Upper lobe of left lung (tissue), 6 donors: ENCODE measurements around the gene CCDC178. TPM values are rescaled to one million over a fixed set of nuclear protein-coding genes. Genes with fewer than 3 reads are reported as not detected.

ENCODE experiments used
- ATAC-seq, 2 donors: fragments of 200-7000 bp; cut with Tn5 transposase; one replicate each; pipeline ENCODE4 v1.9.1; 2022; ENCODE audit warnings: mild to moderate bottlenecking in 2 of 2, moderate library complexity in 2 of 2; ENCODE audit not compliant: low FRiP score in 2 of 2
- DNase-seq, 2 donors: peaks; one replicate each; pipeline ENCODE4 v3.0.0-alpha.2; 2019 to 2020
- H3K27ac ChIP-seq, 4 donors: fragments of 200-600 bp; sonication (generic); one replicate each; pipeline ENCODE4 v1.5.1; 2016 to 2019
- H3K27me3 ChIP-seq, 4 donors: fragments of 200-600 bp; sonication (generic); one replicate each; pipeline ENCODE4 v1.5.1; 2017 to 2019
- H3K36me3 ChIP-seq, 4 donors: fragments of 200-600 bp; sonication (generic); one replicate each; pipeline ENCODE4 v1.5.1; 2016 to 2019
- H3K4me1 ChIP-seq, 4 donors: fragments of 200-600 bp; sonication (generic); one replicate each; pipeline ENCODE4 v1.5.1; 2018 to 2019
- H3K4me3 ChIP-seq, 4 donors: fragments of 200-600 bp; sonication (generic); one replicate each; pipeline ENCODE4 v1.5.1; 2017 to 2019; ENCODE audit warnings: mild to moderate bottlenecking in 2 of 4, moderate library complexity in 1 of 4
- H3K9me3 ChIP-seq, 4 donors: fragments of 200-600 bp; sonication (generic); one replicate each; pipeline ENCODE4 v1.5.1; 2018 to 2019
- EP300 ChIP-seq, 4 donors: sonication (generic); formaldehyde crosslinking; IDR thresholded peaks; one replicate each; pipeline ENCODE4 v1.5.1; 2017; ENCODE audit warnings: antibody characterized with exemption in 4 of 4, control low read depth in 2 of 4
- POLR2A ChIP-seq, 4 donors: fragments of 450-650 bp; IDR thresholded peaks; one replicate each; pipeline ENCODE4 v1.5.1; 2016 to 2017; ENCODE audit warnings: antibody characterized with exemption in 4 of 4, mild to moderate bottlenecking in 2 of 4
- POLR2AphosphoS5 ChIP-seq, 2 donors: sonication (generic); formaldehyde crosslinking; IDR thresholded peaks; one replicate each; pipeline ENCODE4 v1.5.1; 2017; ENCODE audit warnings: antibody characterized with exemption in 2 of 2
- WGBS, 2 donors: methylation state at CpG; one replicate each; pipeline ENCODE4 v1.1.5; 2017 to 2018; 5-methylcytosine and 5-hydroxymethylcytosine counted together
- total RNA-seq, 6 donors: library from RNA; depleted of rRNA in 4 of 6; stranded (reverse); fragments of >200 nt in 4 of 6; gene quantifications; one replicate each; pipeline versions ENCODE4 v1.1.0 to v1.2.1, GENCODE V29; 2016 to 2021
- TF ChIP-seq, protein P1 (sequence below), 6 experiments: fragments of 450-650 bp in 4 of 6; fragments of 200-600 bp in 2 of 6; sonication (generic) in 2 of 6; IDR thresholded peaks; one replicate each; pipeline ENCODE4 v1.5.1; 2016 to 2019; ENCODE audit warnings: antibody characterized with exemption in 6 of 6
- donor health status: DM: no; HTN: no; CAD: no; lungs with moderate emphysema.
- donor health status: DM: no; HTN: yes; CAD: no; lungs with severe emphysema.

The CCDC178 gene
- total RNA-seq, 6 donors from 2014 or later, result 0.89 to 1.4 TPM; not detected in 4

DNA sequence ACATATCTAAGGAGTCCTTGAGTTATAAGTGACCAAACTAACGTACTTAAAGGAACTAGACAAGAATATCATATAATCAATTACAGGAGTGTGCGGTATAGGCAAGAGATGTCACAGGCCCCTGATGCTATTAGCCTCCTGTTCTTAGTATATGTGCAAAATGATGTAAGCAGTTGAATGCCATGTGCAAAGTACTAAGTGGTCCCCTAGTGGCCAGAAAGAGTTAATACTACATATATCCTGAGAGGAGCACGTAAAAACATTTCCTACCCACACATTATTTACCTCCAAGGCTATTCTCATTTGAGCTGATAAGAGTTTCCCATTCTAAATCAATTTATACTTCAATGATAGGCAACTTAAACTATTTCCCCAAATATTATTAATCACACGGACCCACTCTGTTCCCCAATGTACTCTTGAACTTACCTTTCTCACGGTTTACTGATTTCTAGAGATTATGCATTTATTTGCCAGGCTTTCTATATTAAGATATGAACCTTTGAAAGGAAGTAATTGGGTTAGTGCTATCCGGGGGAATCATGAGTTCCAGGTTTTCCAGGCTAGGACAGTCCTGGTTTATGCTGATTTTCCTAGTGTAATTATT, 509.7 kb downstream of the CCDC178 start:
- no peak for ATAC-seq
- WGBS, 2 donors, result 45 to 48% methylated on average over 6 of the region's 6 CpGs

DNA sequence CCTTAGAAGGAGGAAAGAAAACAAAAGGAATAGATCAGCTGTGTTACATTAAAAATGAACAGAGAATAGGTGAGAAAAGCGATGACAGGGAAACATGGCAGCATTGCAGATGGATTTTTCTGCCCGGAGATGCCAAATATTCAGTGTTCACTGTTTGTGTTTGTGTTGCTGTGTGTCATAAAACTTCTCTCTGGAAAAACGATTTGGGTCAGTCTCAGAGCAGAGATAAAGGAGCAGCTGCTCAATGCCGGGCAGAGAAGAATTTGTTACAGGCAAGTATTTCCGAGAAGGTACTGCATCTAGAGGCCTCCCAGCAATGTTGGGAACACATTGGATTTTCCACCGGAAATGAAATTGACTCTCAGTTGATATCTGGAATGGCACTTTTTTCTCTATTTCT, 511.3 kb downstream of the CCDC178 start:
- no peaks in the 10 kb centered on the region for H3K9me3 ChIP-seq
- no peak for ATAC-seq
- no peaks in the 10 kb centered on the region for H3K27me3 ChIP-seq
- WGBS, 2 donors, result 79 to 85% methylated on average over 6 of the region's 6 CpGs
- TF ChIP-seq POLR2AphosphoS5 (IDR thresholded peaks at IDR 0.05) (no peak), EP300 (IDR thresholded peaks at IDR 0.05) (no peak), POLR2A (IDR thresholded peaks at IDR 0.05) (no peak)
- TF ChIP-seq, protein P1, sequence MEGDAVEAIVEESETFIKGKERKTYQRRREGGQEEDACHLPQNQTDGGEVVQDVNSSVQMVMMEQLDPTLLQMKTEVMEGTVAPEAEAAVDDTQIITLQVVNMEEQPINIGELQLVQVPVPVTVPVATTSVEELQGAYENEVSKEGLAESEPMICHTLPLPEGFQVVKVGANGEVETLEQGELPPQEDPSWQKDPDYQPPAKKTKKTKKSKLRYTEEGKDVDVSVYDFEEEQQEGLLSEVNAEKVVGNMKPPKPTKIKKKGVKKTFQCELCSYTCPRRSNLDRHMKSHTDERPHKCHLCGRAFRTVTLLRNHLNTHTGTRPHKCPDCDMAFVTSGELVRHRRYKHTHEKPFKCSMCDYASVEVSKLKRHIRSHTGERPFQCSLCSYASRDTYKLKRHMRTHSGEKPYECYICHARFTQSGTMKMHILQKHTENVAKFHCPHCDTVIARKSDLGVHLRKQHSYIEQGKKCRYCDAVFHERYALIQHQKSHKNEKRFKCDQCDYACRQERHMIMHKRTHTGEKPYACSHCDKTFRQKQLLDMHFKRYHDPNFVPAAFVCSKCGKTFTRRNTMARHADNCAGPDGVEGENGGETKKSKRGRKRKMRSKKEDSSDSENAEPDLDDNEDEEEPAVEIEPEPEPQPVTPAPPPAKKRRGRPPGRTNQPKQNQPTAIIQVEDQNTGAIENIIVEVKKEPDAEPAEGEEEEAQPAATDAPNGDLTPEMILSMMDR (IDR thresholded peaks at IDR 0.05), result no peak
- H3K4me3 ChIP-seq, result no peak overlapping the region
- H3K27ac ChIP-seq, result no peak overlapping the region
- no peaks in the 10 kb centered on the region for H3K36me3 ChIP-seq
- DNase-seq, result no peak
- H3K4me1 ChIP-seq, result no peaks in the 10 kb centered on the region

More for the DNA sequence above, 509.7 kb downstream of the CCDC178 start:
- H3K27me3 ChIP-seq, result no peaks in the 10 kb centered on the region
- H3K4me3 ChIP-seq, result no peak overlapping the region
- H3K9me3 ChIP-seq, result no peaks in the 10 kb centered on the region
- TF ChIP-seq POLR2AphosphoS5 (IDR thresholded peaks at IDR 0.05) (no peak), EP300 (IDR thresholded peaks at IDR 0.05) (no peak), POLR2A (IDR thresholded peaks at IDR 0.05) (no peak)
- TF ChIP-seq, protein P1 (IDR thresholded peaks at IDR 0.05), result peak in 3 of 6 experiments; percentile 9 to 23 (median 21)
- DNase-seq, result no peak
- H3K36me3 ChIP-seq, result no peaks in the 10 kb centered on the region
- no peak overlapping the region for H3K27ac ChIP-seq
- H3K4me1 ChIP-seq, result no peaks in the 10 kb centered on the region

DNA sequence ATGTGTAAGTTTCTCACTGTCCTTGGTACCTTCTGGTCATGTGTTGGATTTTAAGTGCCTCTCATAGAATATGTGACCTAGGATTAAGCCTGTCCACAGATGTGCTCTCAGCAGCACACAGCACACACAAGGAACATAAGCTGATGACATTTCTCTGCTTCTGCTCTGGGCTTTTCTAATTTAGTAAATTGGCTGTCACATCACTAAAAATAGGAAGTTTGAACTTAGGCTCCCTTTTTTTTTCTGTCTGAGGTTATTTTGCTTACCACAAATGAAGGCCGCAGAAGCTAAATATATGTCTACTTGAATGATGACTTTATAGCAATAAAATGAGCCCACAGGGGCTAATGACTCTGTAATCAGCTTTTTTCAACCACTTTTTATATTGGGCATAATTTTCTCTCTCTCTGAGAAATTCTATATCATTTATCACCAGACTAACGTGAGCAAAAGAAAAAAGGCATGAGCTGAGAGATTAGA, 517.5 kb downstream of the CCDC178 start:
- 39 to 50% methylated on average over 2 of the region's 2 CpGs for WGBS, 2 donors
- Histone ChIP-seq H3K4me3 (no peak overlapping the region), H3K4me1 (no peaks in the 10 kb centered on the region), H3K27me3 (no peaks in the 10 kb centered on the region), H3K27ac (no peak overlapping the region), H3K9me3 (no peaks in the 10 kb centered on the region), H3K36me3 (no peaks in the 10 kb centered on the region)
- DNase-seq, result no peak
- no peak for ATAC-seq
- no peak for TF ChIP-seq POLR2A (IDR thresholded peaks at IDR 0.05)
- no peak for TF ChIP-seq POLR2AphosphoS5 (IDR thresholded peaks at IDR 0.05)
- TF ChIP-seq, protein P1 (IDR thresholded peaks at IDR 0.05), result no peak
- no peak for TF ChIP-seq EP300 (IDR thresholded peaks at IDR 0.05)

DNA sequence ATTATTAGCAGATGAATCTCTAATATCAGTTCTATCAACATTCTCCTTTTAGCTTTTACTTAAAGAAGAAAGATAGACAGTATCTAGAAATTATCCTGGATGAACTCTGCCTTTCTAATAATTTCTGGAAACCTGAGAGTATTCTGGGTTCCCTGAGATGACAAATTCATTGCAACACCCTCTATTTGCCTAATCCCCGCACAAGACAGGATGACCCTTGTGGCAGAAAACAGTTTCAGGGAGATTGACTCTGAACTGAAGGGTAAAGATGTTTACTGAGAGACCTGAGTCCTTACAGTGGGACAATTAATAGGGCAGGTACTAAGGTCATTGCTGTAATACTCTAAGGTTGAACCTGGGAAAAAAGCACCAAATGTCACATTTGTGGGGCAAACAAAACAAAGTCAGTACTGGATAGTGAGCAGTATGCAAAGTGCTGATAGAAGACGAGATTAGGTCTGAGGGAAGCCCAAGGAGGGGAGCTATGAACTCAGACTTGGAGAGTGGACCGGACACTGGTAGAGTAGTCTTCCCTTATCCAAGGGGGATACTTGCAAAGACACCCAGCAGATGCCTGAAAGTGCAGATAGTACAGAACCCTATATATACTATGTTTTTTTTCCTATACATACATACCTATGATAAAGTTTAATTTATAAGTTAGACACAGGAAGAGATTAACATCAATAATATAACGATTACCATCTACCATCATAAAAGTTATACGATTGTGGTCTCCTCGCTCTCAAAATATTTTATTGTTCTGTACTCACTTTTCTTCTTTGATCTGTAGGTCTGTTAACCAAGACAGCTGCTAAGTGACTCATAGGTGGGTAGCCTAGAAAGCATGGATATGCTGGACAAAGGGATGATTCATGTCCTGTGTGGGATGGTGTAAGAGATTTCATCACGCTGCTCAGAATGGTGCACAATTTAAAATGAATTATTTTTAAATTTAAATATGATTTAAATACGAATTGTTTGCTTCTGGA, 519.4 kb downstream of the CCDC178 start:
- H3K4me1 ChIP-seq, result no peaks in the 10 kb centered on the region
- WGBS, 2 donors, result 69 to 74% methylated on average over 8 of the region's 8 CpGs

More for the DNA sequence above, 519.4 kb downstream of the CCDC178 start:
- H3K9me3 ChIP-seq, result no peaks in the 10 kb centered on the region
- no peak overlapping the region for H3K27ac ChIP-seq
- no peak for ATAC-seq
- no peaks in the 10 kb centered on the region for H3K36me3 ChIP-seq
- TF ChIP-seq POLR2A (IDR thresholded peaks at IDR 0.05) (no peak), EP300 (IDR thresholded peaks at IDR 0.05) (no peak), POLR2AphosphoS5 (IDR thresholded peaks at IDR 0.05) (no peak)
- TF ChIP-seq, protein P1 (IDR thresholded peaks at IDR 0.05), result no peak
- no peaks in the 10 kb centered on the region for H3K27me3 ChIP-seq
- H3K4me3 ChIP-seq, result no peak overlapping the region
- DNase-seq, result no peak
